Gastroesophageal sphincter (tissue), 3 donors: Measurements from ENCODE around the gene TNFRSF17.
A peak's percentile ranks its signal among the peaks of the same experiment; 100 is the strongest.

Experiments used
- EP300 ChIP-seq: sonication (generic); formaldehyde crosslinking; IDR thresholded peaks from one replicate; pipeline ENCODE4 v1.6.1; 2017; ENCODE audit warnings: antibody characterized with exemption, mild to moderate bottlenecking
- POLR2A ChIP-seq, 2 donors: fragments of 450-650 bp; IDR thresholded peaks; one replicate each; pipeline ENCODE4 v1.6.1; 2017; ENCODE audit warnings: antibody characterized with exemption in 2 of 2, mild to moderate bottlenecking in 2 of 2, moderate library complexity in 1 of 2
- POLR2AphosphoS5 ChIP-seq: sonication (generic); formaldehyde crosslinking; IDR thresholded peaks from one replicate; pipeline ENCODE4 v1.6.1; 2017; ENCODE audit warnings: antibody characterized with exemption
- TF ChIP-seq, protein P1 (sequence below), 4 experiments: fragments of 200-600 bp in 2 of 4; fragments of 450-650 bp in 2 of 4; sonication (generic) in 1 of 4; IDR thresholded peaks; one replicate each; pipeline ENCODE4 v1.5.1; 2017 to 2019; ENCODE audit warnings: antibody characterized with exemption in 4 of 4, mild to moderate bottlenecking in 2 of 4, moderate library complexity in 2 of 4

DNA sequence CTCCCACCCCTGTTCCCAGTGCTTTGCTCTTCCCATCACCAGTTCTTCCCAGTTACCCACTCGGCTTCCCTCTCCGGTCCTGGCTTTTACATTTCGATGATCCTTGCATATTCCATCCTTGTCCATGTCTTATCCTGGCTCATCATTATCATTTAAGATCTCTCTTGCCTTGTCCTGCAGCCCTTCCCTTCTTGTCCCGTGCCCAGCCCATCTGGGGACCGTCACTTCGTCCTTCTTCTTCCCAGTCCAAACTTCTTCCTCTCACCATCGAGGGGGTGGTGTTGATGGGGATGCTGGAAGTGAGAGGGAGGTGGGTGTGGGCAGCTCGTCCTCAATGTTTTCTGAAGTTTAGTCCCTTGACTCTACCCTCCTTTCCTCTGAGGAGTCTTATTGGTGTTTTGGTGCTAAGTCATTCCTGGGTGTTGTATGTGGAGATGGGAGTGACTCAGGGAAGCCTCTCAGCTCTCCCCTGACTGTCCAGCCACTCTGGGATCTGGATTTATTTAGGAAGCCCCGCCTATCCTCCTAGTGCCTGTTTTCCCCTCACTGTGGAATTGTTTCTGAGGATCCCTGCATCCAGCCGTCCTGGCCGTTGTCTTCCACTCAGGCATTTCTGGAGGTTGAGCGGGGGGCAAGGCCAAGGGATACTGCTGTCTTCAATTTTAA, 12.5 kb downstream of the TNFRSF17 start:
- peak; percentile 27 for TF ChIP-seq POLR2AphosphoS5
- TF ChIP-seq, protein P1, sequence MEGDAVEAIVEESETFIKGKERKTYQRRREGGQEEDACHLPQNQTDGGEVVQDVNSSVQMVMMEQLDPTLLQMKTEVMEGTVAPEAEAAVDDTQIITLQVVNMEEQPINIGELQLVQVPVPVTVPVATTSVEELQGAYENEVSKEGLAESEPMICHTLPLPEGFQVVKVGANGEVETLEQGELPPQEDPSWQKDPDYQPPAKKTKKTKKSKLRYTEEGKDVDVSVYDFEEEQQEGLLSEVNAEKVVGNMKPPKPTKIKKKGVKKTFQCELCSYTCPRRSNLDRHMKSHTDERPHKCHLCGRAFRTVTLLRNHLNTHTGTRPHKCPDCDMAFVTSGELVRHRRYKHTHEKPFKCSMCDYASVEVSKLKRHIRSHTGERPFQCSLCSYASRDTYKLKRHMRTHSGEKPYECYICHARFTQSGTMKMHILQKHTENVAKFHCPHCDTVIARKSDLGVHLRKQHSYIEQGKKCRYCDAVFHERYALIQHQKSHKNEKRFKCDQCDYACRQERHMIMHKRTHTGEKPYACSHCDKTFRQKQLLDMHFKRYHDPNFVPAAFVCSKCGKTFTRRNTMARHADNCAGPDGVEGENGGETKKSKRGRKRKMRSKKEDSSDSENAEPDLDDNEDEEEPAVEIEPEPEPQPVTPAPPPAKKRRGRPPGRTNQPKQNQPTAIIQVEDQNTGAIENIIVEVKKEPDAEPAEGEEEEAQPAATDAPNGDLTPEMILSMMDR (IDR thresholded peaks at IDR 0.05): no peak
- TF ChIP-seq POLR2A (IDR thresholded peaks at IDR 0.05): no peak
- no peak for TF ChIP-seq EP300
